OCI-LY7 (cell line): ENCODE results near the gene MSL1.
A peak's percentile ranks its signal among the peaks of the same experiment; 100 is the strongest.

Source experiments
- EZH2phosphoT487 ChIP-seq: fragments of 200-600 bp; sonication (generic); IDR thresholded peaks from 2 replicates; pipeline ENCODE4 v1.6.1; 2018; ENCODE audit warnings: low read depth, borderline replicate concordance, mild to moderate bottlenecking, mixed run types, antibody characterized with exemption, low read length, moderate library complexity, mixed read lengths
- TF ChIP-seq, protein P1 (sequence below): fragments of 200-600 bp; sonication (generic); conservative IDR thresholded peaks from 2 replicates; pipeline ENCODE4 v1.5.1; 2014; ENCODE audit warnings: mild to moderate bottlenecking, antibody characterized with exemption, low read length, moderate library complexity, mixed read lengths

- TF ChIP-seq, protein P1, sequence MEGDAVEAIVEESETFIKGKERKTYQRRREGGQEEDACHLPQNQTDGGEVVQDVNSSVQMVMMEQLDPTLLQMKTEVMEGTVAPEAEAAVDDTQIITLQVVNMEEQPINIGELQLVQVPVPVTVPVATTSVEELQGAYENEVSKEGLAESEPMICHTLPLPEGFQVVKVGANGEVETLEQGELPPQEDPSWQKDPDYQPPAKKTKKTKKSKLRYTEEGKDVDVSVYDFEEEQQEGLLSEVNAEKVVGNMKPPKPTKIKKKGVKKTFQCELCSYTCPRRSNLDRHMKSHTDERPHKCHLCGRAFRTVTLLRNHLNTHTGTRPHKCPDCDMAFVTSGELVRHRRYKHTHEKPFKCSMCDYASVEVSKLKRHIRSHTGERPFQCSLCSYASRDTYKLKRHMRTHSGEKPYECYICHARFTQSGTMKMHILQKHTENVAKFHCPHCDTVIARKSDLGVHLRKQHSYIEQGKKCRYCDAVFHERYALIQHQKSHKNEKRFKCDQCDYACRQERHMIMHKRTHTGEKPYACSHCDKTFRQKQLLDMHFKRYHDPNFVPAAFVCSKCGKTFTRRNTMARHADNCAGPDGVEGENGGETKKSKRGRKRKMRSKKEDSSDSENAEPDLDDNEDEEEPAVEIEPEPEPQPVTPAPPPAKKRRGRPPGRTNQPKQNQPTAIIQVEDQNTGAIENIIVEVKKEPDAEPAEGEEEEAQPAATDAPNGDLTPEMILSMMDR: peak; percentile 81
- TF ChIP-seq EZH2phosphoT487: no peak
These were observed 10.3 kb upstream of the MSL1 start for GRCh38 chr17:40111221-40112128.
